Activated CD8-positive, alpha-beta memory T cell treated with anti-CD3 and anti-CD28 coated beads for 48 hours (primary cell): Measurements from ENCODE around the gene C14orf119.

Experiments
- DNase-seq, 3 experiments: peaks; one replicate each; pipeline ENCODE4 v3.0.0-alpha.2; 2020; ENCODE audit warnings: low read depth in 2 of 3, low spot score in 2 of 3

C14orf119 gene

GRCh38 chr14:23146351-23146910, 51.1 kb downstream of the C14orf119 start:
- no peak for DNase-seq

GRCh38 chr14:23146980-23147379, 51.7 kb downstream of the C14orf119 start:
- no peak for DNase-seq

GRCh38 chr14:23147676-23148075, 52.4 kb downstream of the C14orf119 start:
- no peak for DNase-seq

GRCh38 chr14:23148591-23149249, 53.4 kb downstream of the C14orf119 start:
- no peak for DNase-seq

- DNase-seq, result no peak
Measured at GRCh38 chr14:23149745-23150144, 54.4 kb downstream of the C14orf119 start.
